Spleen (tissue), 7 donors: Measurements from ENCODE around the gene ZNF148.

Experiments used
- CTCF ChIP-seq, 11 experiments: fragments of 200-600 bp in 7 of 11; fragments of 450-650 bp in 4 of 11; sonication (generic) in 4 of 11; IDR thresholded peaks in 8 of 11; conservative IDR thresholded peaks in 3 of 11; 1 replicate in 7 of 11; 2 replicates in 4 of 11; pipeline versions ENCODE4 v1.4.0 to v1.8.0; 2016 to 2021; ENCODE audit warnings: antibody characterized with exemption in 11 of 11, inconsistent platforms in 4 of 11, mild to moderate bottlenecking in 1 of 11
- POLR2A ChIP-seq, 3 donors: fragments of 450-650 bp; IDR thresholded peaks; one replicate each; pipeline ENCODE4 v1.5.1; 2017; ENCODE audit warnings: antibody characterized with exemption in 3 of 3, mild to moderate bottlenecking in 1 of 3
- donor health status: DM: no; HTN: no; CAD: no; lungs with moderate emphysema.
- donor health status: DM: no; HTN: no; CAD: no.
- donor health status: DM: no; HTN: no; CAD: no.

- TF ChIP-seq CTCF (IDR thresholded peaks at IDR 0.05 in 8 of 11, conservative IDR thresholded peaks at IDR 0.05 in 3 of 11) (no peak), POLR2A (IDR thresholded peaks at IDR 0.05) (no peak)
These were observed 58.9 kb downstream of the ZNF148 start for GRCh38 chr3:125316246-125316645.
